COR-L47 (cell line): ENCODE data around the gene FAM72C.
"Not testable (repeated sequence)": the region's sequence is repeated elsewhere in the genome, so short reads cannot be mapped to it uniquely, and the experiment has no call there.

ENCODE experiments used
- DNase-seq: peaks from one replicate; lab custom pipeline; 2025; lab: John Stamatoyannopoulos, UW

FAM72C gene

GRCh38 chr1:143971924-143972700 lies at the start of gene FAM72C:
Gene FAM72C (minus strand): TSS chr1:143971986. CDS start chr1:143971141, 845 bp downstream.
- DNase-seq: not testable (repeated sequence)

DNA sequence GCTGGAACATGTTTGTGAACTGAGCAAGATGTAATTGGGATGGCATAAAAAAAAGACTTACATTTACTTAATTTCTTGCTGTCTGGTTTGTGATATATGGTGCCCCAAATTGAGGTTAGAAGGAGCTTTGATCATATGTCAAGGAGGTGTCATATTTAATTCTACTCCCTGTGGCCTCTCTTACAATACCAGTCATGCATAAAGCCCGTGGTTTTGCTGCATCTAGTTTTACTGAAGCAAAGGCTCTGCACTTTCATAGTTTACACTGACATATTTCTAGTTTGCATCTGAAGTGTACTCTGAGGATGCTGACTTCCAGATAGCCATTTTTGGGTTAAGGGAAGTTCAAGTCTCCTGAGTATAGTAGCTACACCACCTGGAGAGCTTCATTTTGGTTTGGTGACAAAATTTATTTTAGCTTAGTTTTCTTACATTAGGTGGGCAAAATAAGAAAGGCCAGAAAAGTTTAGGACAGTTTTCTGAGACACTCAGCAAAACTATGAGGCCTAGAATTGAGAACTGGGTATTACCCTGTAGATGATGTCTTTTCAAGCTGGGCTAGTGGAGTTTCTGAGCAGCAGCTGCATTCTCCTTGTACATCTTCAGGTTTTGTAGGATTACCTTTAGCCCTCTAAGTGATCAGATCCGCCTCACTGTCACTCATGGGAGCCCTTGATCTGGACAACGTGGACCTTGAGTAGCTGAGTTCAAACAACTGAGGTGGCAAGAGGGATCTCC lies 48.4 kb upstream of the FAM72C start:
- DNase-seq: not testable (repeated sequence)

- DNase-seq: not testable (repeated sequence)
These were observed 47.3 kb upstream of the FAM72C start for GRCh38 chr1:144019101-144019500.

DNA sequence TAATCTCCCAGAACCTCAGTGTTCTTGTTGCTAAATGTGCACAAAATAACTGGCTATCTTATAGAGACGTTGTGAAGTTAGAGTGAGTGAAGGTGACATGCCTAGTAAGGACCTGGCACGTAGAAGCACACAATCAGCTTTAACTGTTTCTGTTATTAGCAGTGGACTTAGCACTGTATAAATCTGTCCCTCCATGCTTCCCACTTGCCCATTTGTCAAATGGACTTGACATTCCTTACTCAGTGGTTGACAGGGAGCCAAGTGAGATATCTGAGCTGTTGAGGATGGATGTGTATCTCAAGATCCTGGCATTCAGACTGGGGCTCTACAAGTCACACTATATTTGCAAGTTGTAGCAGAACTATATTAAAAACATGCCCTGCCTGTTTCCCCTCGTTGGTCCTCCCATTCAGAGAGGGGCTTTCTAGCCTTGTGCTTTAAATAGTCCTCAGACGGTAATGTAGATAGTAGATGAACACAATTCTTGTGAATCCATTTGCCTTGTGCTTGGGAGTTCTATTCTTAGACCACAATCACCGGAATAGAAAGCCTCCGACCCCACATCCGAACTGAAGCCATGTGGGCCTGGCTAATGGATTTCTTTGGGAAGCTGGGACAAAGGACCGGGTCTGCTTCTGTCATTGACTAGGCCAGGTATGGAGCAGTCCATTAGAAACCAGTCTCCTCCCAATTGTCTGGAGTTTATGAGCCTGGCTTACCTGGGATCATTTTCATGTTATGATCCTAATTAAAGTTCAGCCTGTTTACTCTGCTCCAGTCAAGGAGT lies 43.6 kb upstream of the FAM72C start:
- not testable (repeated sequence) for DNase-seq

- not testable (repeated sequence) for DNase-seq
These were observed 42.7 kb upstream of the FAM72C start for GRCh38 chr1:144014528-144014927.

DNA sequence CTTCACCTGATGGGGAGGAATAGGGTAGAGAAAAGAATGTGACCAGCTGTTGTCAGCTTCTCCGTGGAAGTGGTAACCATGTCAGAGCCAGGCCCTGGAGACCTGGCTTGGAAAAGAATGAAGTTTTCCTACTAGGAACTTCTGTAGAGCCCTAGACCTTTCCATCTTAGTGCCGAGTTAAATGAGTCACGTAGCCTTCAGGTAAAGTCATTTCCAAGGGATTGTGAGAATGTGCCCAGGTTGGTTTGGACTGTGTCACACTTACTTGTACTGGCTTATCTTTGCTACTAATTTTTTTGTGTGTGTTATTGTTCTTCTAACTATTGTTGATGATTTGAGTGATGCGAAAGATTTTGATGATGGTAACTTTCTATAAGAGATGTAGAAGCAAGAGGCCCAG lies 42.3 kb upstream of the FAM72C start:
- not testable (repeated sequence) for DNase-seq

- DNase-seq: not testable (repeated sequence)
These were observed 40.5 kb upstream of the FAM72C start for GRCh38 chr1:144012168-144012733.

GRCh38 chr1:144009410-144009809 lies 37.6 kb upstream of the FAM72C start:
- not testable (repeated sequence) for DNase-seq

- DNase-seq: not testable (repeated sequence)
These were observed 32.5 kb upstream of the FAM72C start for GRCh38 chr1:144004259-144004658.

DNA sequence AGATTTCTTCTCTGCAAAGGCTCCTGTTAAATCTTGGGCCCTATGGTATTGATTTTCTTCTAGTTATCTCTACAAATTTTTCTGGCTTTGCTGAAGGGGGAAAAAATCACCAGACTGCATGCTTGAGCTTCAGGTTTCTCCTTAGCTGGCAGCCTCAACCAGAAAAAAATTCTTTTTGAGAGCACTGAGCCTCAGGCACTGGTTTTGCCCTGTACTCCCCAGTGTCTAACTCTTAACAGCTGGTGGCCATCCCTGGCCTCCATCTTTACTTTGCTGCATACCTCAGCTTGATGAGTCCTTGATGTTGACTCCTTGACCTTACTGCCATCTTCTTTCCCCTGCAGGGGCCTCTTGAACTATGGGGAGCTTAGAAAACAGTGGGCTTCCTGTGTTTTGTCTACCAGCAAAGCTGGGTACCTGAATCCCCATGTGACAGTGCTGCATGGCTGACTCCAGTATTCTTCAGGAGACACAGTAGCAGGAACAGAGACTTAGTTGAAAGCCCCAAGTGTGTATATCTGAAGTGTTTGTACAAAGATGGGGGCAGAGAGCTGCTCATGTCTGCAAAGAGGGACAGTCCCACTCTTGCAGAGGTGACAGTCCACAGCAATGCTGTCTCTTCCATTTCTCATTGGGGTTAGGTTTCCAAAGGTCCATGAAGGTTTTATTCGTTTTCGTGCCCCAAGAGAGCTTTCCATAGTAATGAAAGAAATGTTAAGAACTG lies 31.7 kb upstream of the FAM72C start:
- not testable (repeated sequence) for DNase-seq

DNA sequence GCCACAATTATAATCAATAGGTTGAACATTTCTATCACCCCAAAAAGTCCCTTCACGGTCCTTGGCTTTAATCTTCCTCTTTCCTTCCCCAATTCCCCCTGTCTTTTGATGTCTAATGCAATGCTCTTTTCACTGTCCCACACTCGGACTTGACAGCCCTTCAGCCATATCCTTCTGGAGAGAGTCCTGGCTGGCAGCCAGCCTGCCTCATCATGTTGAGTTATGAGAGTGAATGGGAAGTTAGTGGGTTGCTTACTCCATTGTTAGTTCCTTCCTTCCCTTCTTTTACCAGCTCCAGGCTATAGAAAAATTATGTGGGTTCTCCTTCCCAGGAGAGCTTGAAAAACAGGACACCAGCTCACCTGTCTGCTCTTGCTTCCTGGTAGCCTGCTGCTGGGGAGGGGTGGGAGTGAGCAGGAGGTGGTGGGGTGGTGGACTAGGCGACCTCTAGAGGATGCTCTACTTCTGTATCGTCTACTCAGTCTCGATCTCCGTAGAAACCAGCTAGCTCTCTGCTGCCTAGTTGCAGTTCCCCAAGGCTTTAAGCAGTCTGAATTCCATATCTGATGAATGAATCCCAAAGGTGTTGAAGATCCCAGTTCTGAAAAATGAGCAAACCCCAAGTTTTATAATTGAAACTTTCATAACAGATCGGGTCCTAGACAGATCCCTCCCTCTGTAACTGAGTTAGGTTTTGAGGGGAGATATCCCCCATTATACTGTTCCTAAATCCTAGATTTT lies 30.5 kb upstream of the FAM72C start:
- not testable (repeated sequence) for DNase-seq

DNA sequence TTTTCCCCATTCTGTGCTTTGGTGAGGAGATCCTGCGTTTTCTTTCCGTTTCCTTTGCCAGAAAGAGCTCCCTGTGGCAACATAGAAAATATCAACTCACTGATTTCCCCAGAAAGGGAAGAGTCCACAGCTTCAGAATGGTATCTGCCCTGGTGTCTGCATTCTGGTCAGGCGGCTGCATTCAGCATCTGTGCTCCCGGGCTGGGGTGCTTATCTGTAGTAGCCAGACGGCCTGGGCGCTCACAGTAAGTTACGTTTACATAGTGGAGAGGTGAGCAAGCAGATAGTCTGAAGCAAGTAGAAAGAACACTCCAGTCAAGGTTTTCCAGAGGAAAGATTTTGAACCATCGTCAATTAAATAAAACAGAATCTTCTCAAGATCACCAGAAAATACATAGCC lies 29.3 kb upstream of the FAM72C start:
- not testable (repeated sequence) for DNase-seq

DNA sequence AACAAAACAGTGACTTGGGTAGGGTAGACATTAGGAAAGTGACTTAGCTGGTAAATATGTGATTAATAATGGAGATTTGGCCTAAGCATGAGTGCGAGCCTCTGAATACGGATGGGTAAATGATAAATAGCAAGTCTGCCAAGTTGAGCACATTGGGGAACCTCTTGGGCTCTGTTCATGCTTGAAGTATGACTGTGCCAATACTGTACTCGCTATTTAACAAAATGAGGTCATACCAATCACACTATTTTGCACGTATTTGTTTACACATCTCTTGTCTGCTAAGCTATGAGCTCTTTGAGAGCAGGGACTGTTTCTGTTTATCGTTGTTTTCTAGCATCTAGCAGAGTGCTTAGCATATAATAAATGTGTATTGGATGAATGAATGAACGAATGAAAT lies 24.2 kb upstream of the FAM72C start:
- DNase-seq: not testable (repeated sequence)

GRCh38 chr1:143993301-143993907 lies 21.6 kb upstream of the FAM72C start:
- DNase-seq: not testable (repeated sequence)

- not testable (repeated sequence) for DNase-seq
These were observed 18.9 kb upstream of the FAM72C start for GRCh38 chr1:143990699-143991098.

GRCh38 chr1:143989719-143990118 lies 17.9 kb upstream of the FAM72C start:
- DNase-seq: not testable (repeated sequence)

DNA sequence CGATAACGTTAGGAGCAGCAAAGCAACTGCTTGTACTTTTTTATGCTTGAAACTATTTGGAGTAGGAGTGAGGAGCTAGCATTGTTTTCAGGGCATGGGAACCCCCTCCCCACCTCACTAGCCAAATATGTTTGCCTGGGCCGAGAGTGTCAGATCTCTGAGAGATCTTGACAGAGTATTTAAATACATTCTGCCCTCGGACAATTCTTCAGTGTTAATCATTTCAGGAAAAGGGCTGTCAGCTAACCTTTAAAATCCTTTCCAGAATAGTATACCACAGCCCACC lies 17.6 kb upstream of the FAM72C start:
- not testable (repeated sequence) for DNase-seq

DNA sequence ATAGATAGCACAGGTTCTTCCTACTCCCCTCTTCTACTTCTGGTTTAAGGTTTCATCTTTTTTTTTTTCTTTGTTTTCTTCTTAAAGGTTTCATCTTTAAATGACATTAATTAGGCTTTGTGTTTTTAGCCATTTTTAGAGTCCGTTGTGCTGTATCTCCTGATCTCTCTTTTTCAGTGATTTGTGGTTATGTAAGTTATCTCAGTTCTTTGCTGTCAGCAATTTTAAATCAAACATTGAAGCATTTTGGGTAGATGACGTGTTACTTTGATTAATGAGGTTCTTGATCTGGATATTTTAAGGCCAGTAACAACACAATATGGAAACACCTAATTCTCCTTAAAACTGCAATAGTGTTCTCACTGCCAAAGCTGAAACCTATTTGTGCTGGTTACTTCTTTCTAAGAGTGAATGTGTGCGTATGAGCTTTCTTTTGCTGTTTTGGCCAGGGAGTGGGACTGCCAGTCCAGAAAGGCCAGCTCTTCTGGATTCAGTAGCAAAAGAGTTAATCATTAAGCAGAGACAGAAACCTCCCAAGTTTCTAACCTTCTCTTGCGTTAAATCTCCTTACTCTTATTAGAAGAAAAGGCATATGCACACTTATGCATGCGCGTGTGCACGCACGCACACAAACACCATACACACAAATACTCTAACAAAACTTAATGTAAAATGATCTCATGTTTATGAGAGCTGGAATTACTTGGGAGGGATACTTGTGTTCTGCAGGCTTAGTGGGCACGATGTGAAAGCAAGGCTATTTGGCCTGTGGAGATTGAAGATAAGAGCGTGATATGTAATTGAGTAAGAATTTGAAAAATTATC lies 17.0 kb upstream of the FAM72C start:
- DNase-seq: not testable (repeated sequence)

DNA sequence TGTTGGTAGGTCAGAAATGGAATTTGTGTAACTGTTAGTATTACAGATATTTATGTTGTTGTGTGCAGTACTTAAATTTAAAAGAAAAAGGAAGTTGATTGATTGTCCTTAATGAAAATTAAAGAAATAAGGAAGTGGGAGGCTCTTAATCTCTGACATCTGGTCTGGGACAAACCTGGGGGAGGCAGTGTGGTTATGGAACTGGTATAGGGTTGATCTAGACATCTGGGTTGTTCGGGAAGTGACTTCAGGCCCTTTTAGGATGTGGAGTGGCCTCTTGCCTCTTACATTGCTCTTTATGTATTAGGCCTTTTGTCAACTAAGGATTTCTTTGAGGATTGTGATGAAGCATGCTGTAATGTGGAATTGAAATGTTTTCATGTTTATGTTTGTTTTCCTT lies 16.1 kb upstream of the FAM72C start:
- DNase-seq: not testable (repeated sequence)
